NCI-H1048 (cell line): ENCODE measurements around the gene OR6K6.

Experiments
- DNase-seq: peaks from one replicate; lab custom pipeline; 2025; lab: John Stamatoyannopoulos, UW

OR6K6 gene

DNA sequence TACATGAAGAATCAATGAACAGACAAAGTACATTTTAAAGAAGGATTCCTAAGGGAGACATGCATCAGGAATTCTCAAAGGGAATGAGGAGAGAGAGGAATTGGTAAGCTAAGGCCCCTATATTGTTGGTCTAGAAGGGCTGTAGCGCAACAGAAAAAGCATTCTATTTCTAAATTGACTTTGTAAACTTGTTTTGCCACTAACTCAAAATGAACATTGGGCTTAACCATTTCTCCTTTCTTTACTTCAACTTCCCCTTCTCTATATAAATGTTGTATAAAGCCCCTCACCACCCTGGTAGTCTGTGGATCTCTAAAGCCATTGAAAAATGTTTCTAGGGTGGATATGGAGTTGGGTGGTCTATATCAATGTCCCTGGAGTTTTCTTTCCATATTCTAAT lies 46.9 kb downstream of the OR6K6 start:
- no peak for DNase-seq

DNA sequence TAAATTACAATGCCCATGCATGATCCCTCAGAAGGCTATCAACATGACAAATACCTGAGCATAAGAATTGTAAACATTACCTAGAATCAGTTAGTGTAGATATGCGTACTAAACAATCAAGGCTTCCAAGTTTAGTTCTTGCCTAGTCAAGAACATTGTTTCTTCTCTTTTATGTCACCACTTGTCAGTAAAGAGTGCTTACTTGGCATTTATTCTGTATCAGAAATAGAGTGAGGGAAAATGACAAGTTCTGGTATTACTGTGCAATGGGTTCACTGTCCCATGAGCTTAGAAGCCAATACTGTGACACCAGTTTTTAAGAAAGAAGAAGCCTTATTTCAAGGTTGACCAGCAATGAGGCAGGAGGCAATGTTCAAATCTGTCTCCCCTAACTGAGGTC lies 49.2 kb downstream of the OR6K6 start:
- no peak for DNase-seq
